OCI-LY7 (cell line): ENCODE measurements around the gene PCDHB3.

Experiments
- EZH2phosphoT487 ChIP-seq: fragments of 200-600 bp; sonication (generic); IDR thresholded peaks from 2 replicates; pipeline ENCODE4 v1.6.1; 2018; ENCODE audit warnings: low read depth, borderline replicate concordance, mild to moderate bottlenecking, mixed run types, antibody characterized with exemption, low read length, moderate library complexity, mixed read lengths
- TF ChIP-seq, protein P1 (sequence below): fragments of 200-600 bp; sonication (generic); conservative IDR thresholded peaks from 2 replicates; pipeline ENCODE4 v1.5.1; 2014; ENCODE audit warnings: mild to moderate bottlenecking, antibody characterized with exemption, low read length, moderate library complexity, mixed read lengths

DNA sequence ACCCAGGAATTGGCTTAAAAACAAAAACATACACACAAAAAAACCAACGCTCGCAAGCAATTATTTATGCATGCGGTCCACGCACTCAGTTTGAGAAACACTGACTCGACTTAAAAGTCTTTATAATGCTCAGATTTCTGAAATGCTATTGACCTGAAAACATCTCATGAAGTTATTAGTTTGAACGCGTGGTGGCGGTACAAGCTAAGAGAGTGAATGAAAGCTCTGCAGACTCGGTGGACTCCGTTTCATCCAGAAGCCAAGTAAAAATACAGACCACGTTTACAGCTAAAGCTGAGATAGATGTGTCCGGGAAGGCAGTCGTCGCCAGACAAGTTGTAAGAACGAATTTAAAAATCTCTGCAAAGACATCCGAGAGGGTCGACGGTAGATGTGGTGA lies 49.5 kb downstream of the PCDHB3 start, which contains the start of gene PCDHB6:
- TF ChIP-seq, protein P1, sequence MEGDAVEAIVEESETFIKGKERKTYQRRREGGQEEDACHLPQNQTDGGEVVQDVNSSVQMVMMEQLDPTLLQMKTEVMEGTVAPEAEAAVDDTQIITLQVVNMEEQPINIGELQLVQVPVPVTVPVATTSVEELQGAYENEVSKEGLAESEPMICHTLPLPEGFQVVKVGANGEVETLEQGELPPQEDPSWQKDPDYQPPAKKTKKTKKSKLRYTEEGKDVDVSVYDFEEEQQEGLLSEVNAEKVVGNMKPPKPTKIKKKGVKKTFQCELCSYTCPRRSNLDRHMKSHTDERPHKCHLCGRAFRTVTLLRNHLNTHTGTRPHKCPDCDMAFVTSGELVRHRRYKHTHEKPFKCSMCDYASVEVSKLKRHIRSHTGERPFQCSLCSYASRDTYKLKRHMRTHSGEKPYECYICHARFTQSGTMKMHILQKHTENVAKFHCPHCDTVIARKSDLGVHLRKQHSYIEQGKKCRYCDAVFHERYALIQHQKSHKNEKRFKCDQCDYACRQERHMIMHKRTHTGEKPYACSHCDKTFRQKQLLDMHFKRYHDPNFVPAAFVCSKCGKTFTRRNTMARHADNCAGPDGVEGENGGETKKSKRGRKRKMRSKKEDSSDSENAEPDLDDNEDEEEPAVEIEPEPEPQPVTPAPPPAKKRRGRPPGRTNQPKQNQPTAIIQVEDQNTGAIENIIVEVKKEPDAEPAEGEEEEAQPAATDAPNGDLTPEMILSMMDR = peak; percentile 53
- no peak for TF ChIP-seq EZH2phosphoT487
